ENCODE results near the gene VIPR2. TPM values are rescaled to one million over a fixed set of nuclear protein-coding genes. Genes with fewer than 3 reads are reported as not detected.
"Not testable (repeated sequence)": the region's sequence is repeated elsewhere in the genome, so short reads cannot be mapped to it uniquely, and the experiment has no call there.

VIPR2 gene
- total and polyA plus RNA-seq, 8 donors = 0.28 to 0.80 (median 0.44) TPM

DNA sequence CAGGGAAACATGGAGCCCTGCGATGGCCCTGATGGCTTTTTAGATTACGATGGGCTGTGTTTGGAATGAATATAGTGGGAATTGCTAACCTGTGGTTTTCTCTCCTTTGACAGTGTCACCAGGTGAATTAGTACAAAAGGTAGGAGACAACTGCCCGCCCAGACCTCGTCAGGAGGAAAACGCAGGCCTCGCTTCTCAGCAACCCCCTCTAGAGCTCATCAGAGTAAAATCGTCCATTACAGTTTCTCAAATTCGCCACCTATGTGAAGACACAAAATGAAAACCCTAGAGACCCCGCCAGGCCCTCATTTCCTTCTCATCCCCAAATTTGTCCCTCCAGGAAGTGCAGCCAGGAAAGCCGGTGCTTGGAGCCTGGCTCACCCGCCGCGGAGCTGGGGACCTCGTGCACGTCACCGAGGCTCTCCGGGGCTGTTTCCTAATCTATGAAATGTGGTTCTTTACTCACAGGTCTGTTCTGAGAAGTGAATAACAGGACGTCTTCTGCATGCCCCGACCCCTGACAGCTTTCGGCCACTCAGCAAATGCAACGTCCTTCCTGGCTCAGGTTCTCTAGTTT, 143.7 kb downstream of the VIPR2 start:
- Histone ChIP-seq H3K4me3 (no peak overlapping the region), H3K9me3 (no peaks in the 10 kb centered on the region), H3K36me3 (no peaks in the 10 kb centered on the region), H3K4me1 (no peaks in the 10 kb centered on the region), H3K27me3 (peaks cover 0 to 31% of the 10 kb centered on the region in 2 donors), H3K27ac (no peak overlapping the region)
- TF ChIP-seq, protein P1, sequence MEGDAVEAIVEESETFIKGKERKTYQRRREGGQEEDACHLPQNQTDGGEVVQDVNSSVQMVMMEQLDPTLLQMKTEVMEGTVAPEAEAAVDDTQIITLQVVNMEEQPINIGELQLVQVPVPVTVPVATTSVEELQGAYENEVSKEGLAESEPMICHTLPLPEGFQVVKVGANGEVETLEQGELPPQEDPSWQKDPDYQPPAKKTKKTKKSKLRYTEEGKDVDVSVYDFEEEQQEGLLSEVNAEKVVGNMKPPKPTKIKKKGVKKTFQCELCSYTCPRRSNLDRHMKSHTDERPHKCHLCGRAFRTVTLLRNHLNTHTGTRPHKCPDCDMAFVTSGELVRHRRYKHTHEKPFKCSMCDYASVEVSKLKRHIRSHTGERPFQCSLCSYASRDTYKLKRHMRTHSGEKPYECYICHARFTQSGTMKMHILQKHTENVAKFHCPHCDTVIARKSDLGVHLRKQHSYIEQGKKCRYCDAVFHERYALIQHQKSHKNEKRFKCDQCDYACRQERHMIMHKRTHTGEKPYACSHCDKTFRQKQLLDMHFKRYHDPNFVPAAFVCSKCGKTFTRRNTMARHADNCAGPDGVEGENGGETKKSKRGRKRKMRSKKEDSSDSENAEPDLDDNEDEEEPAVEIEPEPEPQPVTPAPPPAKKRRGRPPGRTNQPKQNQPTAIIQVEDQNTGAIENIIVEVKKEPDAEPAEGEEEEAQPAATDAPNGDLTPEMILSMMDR (IDR thresholded peaks at IDR 0.05) = no peak
- intact Hi-C loops (cut with DNase I) = no loop called here
- no peak for ATAC-seq
- peak in 1 of 4 donors; percentile 41 for DNase-seq

DNA sequence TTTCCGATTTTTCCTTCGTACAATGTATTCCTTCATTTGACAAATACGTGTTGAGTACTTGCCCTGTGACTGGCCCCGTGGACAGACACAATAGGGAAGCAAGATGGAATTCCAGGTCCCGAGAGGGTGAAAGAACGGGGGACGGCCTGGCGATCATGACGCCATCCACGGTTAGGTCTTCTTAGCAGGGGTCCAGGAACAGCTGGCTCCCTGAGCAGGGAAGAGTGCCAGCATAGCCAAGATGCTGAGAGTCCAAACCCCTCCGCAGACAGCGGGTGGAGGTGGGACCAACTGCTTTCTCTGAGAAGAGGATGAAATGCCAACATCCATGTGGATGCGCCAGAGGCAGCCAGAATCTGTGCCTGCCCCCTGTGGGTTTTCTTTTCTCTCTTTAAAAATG, 144.6 kb downstream of the VIPR2 start:
- Histone ChIP-seq H3K9me3 (no peaks in the 10 kb centered on the region), H3K27me3 (peaks cover 0 to 40% of the 10 kb centered on the region in 2 donors), H3K27ac (no peak overlapping the region), H3K4me3 (no peak overlapping the region), H3K36me3 (no peaks in the 10 kb centered on the region), H3K4me1 (no peaks in the 10 kb centered on the region)
- DNase-seq (no peak), ATAC-seq (no peak)
- TF ChIP-seq, protein P1 (IDR thresholded peaks at IDR 0.05) = no peak
- intact Hi-C loops (cut with DNase I) = no loop called here

DNA sequence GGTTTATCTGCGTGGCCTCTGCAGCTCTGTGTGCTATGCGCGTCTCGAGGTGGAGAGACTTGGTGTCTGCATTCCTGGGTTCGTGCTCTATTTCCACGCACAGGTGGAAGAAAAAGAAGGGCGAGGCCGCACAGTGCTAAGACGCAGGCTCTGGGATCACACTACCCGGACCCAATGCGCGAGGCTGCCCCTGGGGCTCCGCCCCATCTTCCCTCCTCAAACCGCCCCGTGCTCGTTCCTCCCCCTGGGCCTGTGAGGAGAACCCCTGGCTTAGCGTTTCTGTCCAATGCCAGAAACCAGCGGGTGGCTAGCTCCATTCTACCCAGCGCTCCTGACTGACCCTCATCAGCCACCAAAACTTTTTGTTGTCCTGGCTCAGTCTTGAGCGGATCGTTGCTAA, 145.2 kb downstream of the VIPR2 start:
- intact Hi-C loops (cut with DNase I) = no loop called here
- no peaks in the 10 kb centered on the region for H3K36me3 ChIP-seq
- DNase-seq (peak in 1 of 4 donors; percentile 47), ATAC-seq (no peak)
- peaks cover 0 to 2% of the 10 kb centered on the region in 2 donors for H3K9me3 ChIP-seq
- H3K4me1 ChIP-seq = no peaks in the 10 kb centered on the region
- TF ChIP-seq, protein P1 (IDR thresholded peaks at IDR 0.05) = no peak
- H3K27ac ChIP-seq = no peak overlapping the region
- no peak overlapping the region for H3K4me3 ChIP-seq
- peaks cover 0 to 46% of the 10 kb centered on the region in 2 donors for H3K27me3 ChIP-seq

DNA sequence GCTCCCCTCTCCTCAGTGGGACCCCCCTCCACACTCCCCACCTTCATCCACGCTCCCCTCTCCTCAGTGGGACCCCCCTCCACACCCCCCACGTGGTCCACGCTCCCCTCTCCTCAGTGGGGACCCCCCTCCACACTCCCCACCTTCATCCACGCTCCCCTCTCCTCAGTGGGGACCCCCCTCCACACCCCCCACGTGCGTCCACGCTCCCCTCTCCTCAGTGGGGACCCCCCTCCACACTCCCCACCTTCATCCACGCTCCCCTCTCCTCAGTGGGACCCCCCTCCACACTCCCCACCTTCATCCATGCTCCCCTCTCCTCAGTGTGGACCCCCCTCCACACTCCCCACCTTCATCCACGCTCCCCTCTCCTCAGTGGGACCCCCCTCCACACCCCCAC, 146.4 kb downstream of the VIPR2 start:
- H3K4me1 ChIP-seq, ATAC-seq: not testable (repeated sequence)

DNA sequence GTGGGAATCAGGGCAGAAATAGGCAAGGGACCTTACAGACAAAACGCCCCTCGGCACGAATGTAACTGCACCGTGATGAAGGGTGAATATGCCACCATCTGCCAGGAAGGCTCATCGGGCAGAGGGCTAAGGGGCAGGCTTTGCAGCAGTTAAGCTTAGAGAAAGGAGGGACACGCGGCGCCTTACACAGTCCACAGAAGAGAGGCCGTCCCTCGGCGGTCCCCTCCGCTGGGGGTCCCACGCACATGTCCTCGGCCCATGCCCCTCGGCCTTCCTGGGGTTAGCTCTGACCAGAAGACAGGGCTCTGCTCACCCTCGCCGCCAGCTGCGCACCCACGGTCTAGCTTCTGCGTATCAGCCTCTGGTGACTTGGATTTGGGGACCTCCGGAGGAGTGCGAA, 147.2 kb downstream of the VIPR2 start:
- ATAC-seq (no peak), DNase-seq (peak in 1 of 4 donors; percentile 65)
- Histone ChIP-seq H3K27ac (no peak overlapping the region), H3K27me3 (peaks cover 3 to 66% of the 10 kb centered on the region in 2 donors), H3K36me3 (no peaks in the 10 kb centered on the region), H3K4me3 (no peak overlapping the region), H3K9me3 (peaks cover 0 to 2% of the 10 kb centered on the region in 2 donors), H3K4me1 (no peaks in the 10 kb centered on the region)
- intact Hi-C loops (cut with DNase I) = no loop called here
- TF ChIP-seq, protein P1 (IDR thresholded peaks at IDR 0.05) = no peak

More for the DNA sequence above, 146.4 kb downstream of the VIPR2 start:
- H3K4me3 ChIP-seq; intact Hi-C loops (cut with DNase I); H3K9me3 ChIP-seq; H3K36me3 ChIP-seq; H3K27ac ChIP-seq: not testable (repeated sequence)
- peaks cover 0 to 58% of the 10 kb centered on the region in 2 donors for H3K27me3 ChIP-seq
- DNase-seq = peak in 1 of 4 donors; percentile 61

DNA sequence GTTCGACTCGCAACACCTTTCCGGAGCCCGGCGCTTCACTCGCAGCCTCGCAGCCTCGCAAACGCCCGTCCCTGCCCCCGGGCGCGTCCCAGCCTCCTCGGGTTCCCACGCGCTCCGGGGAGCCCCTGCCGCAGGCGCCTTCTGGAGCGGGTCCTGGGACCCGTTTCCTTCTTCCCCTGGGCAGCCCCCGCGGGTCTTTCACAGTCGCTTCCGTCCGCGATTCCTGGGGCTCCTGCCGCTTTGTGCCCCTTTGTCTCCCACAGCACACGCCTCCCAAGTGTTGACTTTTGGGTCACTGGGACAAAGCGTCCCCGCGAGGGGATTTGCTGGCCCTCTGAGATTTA, 147.6 kb downstream of the VIPR2 start:
- Histone ChIP-seq H3K4me1 (no peaks in the 10 kb centered on the region), H3K27me3 (peaks cover 3 to 70% of the 10 kb centered on the region in 2 donors), H3K36me3 (no peaks in the 10 kb centered on the region), H3K9me3 (peaks cover 0 to 2% of the 10 kb centered on the region in 2 donors), H3K4me3 (no peak overlapping the region), H3K27ac (no peak overlapping the region)
- peak in 1 of 4 donors; percentile 61 for DNase-seq
- intact Hi-C loops (cut with DNase I) = no loop called here
- ATAC-seq = no peak
- TF ChIP-seq, protein P1 (IDR thresholded peaks at IDR 0.05) = no peak
